Ishikawa (cell line): ENCODE results near the gene AGAP5.
A peak's percentile ranks its signal among the peaks of the same experiment; 100 is the strongest.

Source experiments
- CEBPB ChIP-seq: IDR thresholded peaks from 2 replicates; pipeline ENCODE4 v1.6.1; 2012
- CREB1 ChIP-seq: IDR thresholded peaks from 2 replicates; pipeline ENCODE4 v1.6.1; 2012; ENCODE audit warnings: low read depth
- EGR1 ChIP-seq: IDR thresholded peaks from 2 replicates; pipeline ENCODE4 v1.6.1; 2012
- EP300 ChIP-seq: IDR thresholded peaks from 2 replicates; pipeline ENCODE4 v1.6.1; 2012; ENCODE audit warnings: borderline replicate concordance
- FOXM1 ChIP-seq: IDR thresholded peaks from 2 replicates; pipeline ENCODE4 v1.6.1; 2012; ENCODE audit warnings: low read depth, borderline replicate concordance
- MAX ChIP-seq: IDR thresholded peaks from 2 replicates; pipeline ENCODE4 v1.6.1; 2012
- NFIC ChIP-seq: IDR thresholded peaks from 2 replicates; pipeline ENCODE4 v1.6.1; 2012
- RAD21 ChIP-seq: IDR thresholded peaks from 2 replicates; pipeline ENCODE4 v1.6.1; 2012; ENCODE audit warnings: low read depth
- TAF1 ChIP-seq: IDR thresholded peaks from 2 replicates; pipeline ENCODE4 v1.6.1; 2012; ENCODE audit warnings: low read depth, mild to moderate bottlenecking
- TCF12 ChIP-seq: IDR thresholded peaks from 2 replicates; pipeline ENCODE4 v1.6.1; 2012; ENCODE audit warnings: low read depth
- TEAD4 ChIP-seq: IDR thresholded peaks from 2 replicates; pipeline ENCODE4 v1.6.1; 2012
- YY1 ChIP-seq: IDR thresholded peaks from 2 replicates; pipeline ENCODE4 v1.6.1; 2012; ENCODE audit warnings: low read depth
- TF ChIP-seq, protein P1 (sequence below): IDR thresholded peaks from 2 replicates; pipeline ENCODE4 v1.6.1; 2012

DNA sequence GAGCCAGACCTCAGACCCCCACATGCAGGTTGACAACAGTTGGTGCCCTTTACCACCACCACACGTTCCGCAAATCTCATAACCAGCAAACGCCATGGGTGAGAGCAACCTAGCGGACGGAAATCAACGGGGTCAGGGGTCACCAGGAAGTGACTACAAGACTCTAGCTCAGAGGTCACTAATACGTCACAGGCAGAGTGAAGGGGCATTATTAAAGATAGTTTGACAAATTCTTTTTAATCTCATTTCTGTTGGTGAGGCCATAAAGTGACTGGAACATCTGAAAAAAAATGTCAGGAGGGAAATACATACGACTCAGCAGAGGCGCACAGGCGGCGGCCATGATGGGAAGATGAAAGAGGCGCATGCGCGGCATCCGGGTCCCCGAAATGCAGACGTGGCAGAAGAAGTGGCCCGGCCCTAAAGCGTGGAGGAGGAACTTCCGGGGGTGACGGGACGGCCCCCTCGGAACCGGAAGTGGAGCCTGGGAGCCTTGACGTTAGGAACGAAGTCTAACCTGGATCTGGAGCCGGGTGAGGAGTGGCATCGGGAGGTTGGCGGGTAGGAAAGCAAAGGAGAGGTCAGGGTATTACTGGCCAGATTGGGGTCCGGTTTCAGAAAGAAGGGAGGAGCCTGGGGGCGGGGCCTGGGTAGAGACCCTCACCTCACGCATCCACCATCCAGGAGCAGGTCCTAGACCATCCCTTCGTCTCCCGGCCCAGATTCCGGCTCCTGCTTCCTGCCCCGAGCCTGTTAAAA, 46.2 kb upstream of the AGAP5 start, which contains the start of gene SEC24C:
- TF ChIP-seq CEBPB (no peak), EGR1 (peak; percentile 3; the same call in 1 of the 2 replicates), RAD21 (no peak), TCF12 (no peak; the same call in 1 of the 2 replicates), EP300 (no peak; the same call in 1 of the 2 replicates), CREB1 (peak; percentile 96), TAF1 (peak; percentile 98), NFIC (no peak), FOXM1 (no peak), MAX (peak; percentile 73), TEAD4 (peak; percentile 22; the same call in 1 of the 2 replicates), YY1 (peak; percentile 97)
- TF ChIP-seq, protein P1, sequence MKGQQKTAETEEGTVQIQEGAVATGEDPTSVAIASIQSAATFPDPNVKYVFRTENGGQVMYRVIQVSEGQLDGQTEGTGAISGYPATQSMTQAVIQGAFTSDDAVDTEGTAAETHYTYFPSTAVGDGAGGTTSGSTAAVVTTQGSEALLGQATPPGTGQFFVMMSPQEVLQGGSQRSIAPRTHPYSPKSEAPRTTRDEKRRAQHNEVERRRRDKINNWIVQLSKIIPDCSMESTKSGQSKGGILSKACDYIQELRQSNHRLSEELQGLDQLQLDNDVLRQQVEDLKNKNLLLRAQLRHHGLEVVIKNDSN, result no peak; the same call in 1 of the 2 replicates
